ENCODE results near the gene EHD4.

Gene EHD4

DNA sequence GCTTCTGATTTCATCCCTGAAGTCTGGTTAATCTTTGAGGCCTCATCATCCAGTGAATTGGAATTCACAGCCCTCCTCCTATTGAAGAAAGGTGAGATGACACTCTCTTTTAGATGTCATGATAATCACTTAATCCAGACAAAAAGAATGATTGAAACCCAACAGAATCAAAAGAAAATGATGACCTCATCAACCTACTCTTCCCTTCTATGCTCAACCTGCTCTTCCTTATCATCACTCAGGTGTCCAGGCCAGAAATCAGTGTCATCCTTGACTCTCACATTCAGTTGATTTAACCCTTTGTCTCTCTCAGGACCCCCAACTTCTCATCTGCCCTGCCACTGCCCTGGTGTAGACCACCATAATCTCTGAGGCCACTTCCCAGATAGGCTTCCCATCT is 36.7 kb upstream of the EHD4 start:
- Histone ChIP-seq H2BK15ac (ENCODE audit: low read length) (no peak overlapping the region), H3K14ac (ENCODE audit: low read length) (no peak overlapping the region), H3K27me3 (ENCODE audit: control insufficient read depth in 3 of 3, insufficient read depth in 3 of 3, low read depth in 1 of 3, low read length in 3 of 3) (peaks cover 0 to 16% (median 0%) of the 10 kb centered on the region in 3 experiments), H2BK120ac (ENCODE audit: low read depth, low read length) (no peak overlapping the region), H2BK12ac (ENCODE audit: low read length) (no peak overlapping the region), H3K9me3 (replicated peaks in 1 of 2; ENCODE audit: control insufficient read depth in 2 of 2, insufficient read depth in 1 of 2, low read depth in 1 of 2, low read length in 2 of 2) (no peaks in the 10 kb centered on the region), H3K36me3 (replicated peaks in 1 of 2; ENCODE audit: control insufficient read depth in 2 of 2, insufficient read depth in 2 of 2, low read length in 2 of 2) (no peaks in the 10 kb centered on the region), H3K23ac (ENCODE audit: low read depth, low read length, poor library complexity) (no peak overlapping the region), H4K8ac (ENCODE audit: low read depth, low read length) (no peak overlapping the region), H3K27ac (replicated peaks; ENCODE audit: low read length) (no peak overlapping the region), H3K4me3 (ENCODE audit: low read length in 2 of 2) (no peak overlapping the region), H3K79me1 (ENCODE audit: low read depth, low read length) (peaks cover 1% of the 10 kb centered on the region), H3K4me1 (ENCODE audit: control insufficient read depth in 2 of 2, insufficient read depth in 1 of 2, low read depth in 1 of 2, low read length in 2 of 2) (peaks cover 0 to 8% of the 10 kb centered on the region in 2 donors), H2BK5ac (ENCODE audit: low read length) (no peak overlapping the region), H3K4me2 (ENCODE audit: insufficient read depth, low read length, poor library complexity, severe bottlenecking) (no peak overlapping the region), H2AFZ (ENCODE audit: low read length) (no peak overlapping the region), H2AK5ac (ENCODE audit: low read depth, low read length) (no peak overlapping the region), H4K91ac (ENCODE audit: low read depth, low read length, poor library complexity) (no peak overlapping the region), H3K4ac (ENCODE audit: low read length) (no peak overlapping the region), H3K9ac (ENCODE audit: low read depth, low read length, poor library complexity) (no peak overlapping the region), H3K18ac (ENCODE audit: low read length) (no peak overlapping the region)
- no peak for DNase-seq (ENCODE audit: low spot score)

DNA sequence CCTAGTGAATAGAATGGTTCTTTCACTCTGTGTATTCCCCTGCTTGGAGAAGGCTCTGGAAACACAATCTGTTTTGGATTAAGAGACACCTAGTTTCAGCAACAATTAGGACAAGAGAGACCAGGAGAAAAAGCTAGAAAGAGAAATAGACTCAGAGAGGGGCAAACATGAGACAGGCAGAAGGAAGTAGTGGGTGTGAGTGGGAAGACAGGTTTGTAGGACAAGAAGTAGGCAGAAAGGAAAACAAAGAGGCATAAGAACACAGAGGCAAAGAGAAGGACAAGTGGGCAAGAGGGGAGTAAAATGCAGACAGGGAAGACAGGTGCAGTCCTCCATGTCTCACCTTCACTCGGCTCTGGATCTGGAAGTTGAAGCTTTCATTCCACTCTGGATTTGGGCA is 35.0 kb upstream of the EHD4 start:
- H4K8ac ChIP-seq (ENCODE audit: low read depth, low read length), result no peak overlapping the region
- H3K4me1 ChIP-seq (ENCODE audit: control insufficient read depth in 2 of 2, insufficient read depth in 1 of 2, low read depth in 1 of 2, low read length in 2 of 2), result peaks cover 0 to 6% of the 10 kb centered on the region in 2 donors
- H3K9ac ChIP-seq (ENCODE audit: low read depth, low read length, poor library complexity), result no peak overlapping the region
- H3K79me1 ChIP-seq (ENCODE audit: low read depth, low read length), result peaks cover 1% of the 10 kb centered on the region
- no peak overlapping the region for H2AFZ ChIP-seq (ENCODE audit: low read length)
- H3K4ac ChIP-seq (ENCODE audit: low read length), result no peak overlapping the region
- no peak overlapping the region for H3K4me3 ChIP-seq (ENCODE audit: low read length in 2 of 2)
- no peaks in the 10 kb centered on the region for H3K9me3 ChIP-seq (replicated peaks in 1 of 2; ENCODE audit: control insufficient read depth in 2 of 2, insufficient read depth in 1 of 2, low read depth in 1 of 2, low read length in 2 of 2)
- no peak overlapping the region for H2BK120ac ChIP-seq (ENCODE audit: low read depth, low read length)
- no peak overlapping the region for H3K27ac ChIP-seq (replicated peaks; ENCODE audit: low read length)
- no peak overlapping the region for H3K18ac ChIP-seq (ENCODE audit: low read length)
- no peak overlapping the region for H4K91ac ChIP-seq (ENCODE audit: low read depth, low read length, poor library complexity)
- no peak overlapping the region for H2BK15ac ChIP-seq (ENCODE audit: low read length)
- no peak overlapping the region for H2BK12ac ChIP-seq (ENCODE audit: low read length)
- peaks cover 0 to 23% (median 0%) of the 10 kb centered on the region in 3 experiments for H3K27me3 ChIP-seq (ENCODE audit: control insufficient read depth in 3 of 3, insufficient read depth in 3 of 3, low read depth in 1 of 3, low read length in 3 of 3)
- H3K14ac ChIP-seq (ENCODE audit: low read length), result no peak overlapping the region
- no peaks in the 10 kb centered on the region for H3K36me3 ChIP-seq (replicated peaks in 1 of 2; ENCODE audit: control insufficient read depth in 2 of 2, insufficient read depth in 2 of 2, low read length in 2 of 2)
- H3K4me2 ChIP-seq (ENCODE audit: insufficient read depth, low read length, poor library complexity, severe bottlenecking), result no peak overlapping the region
- H2AK5ac ChIP-seq (ENCODE audit: low read depth, low read length), result no peak overlapping the region
- DNase-seq (ENCODE audit: low spot score), result no peak
- H2BK5ac ChIP-seq (ENCODE audit: low read length), result no peak overlapping the region
- WGBS, 2 donors (ENCODE audit: extremely low coverage in 2 of 2, insufficient read length in 2 of 2, insufficient replicate concordance in 1 of 2), result no CpG with 5 or more reads among the region's 1 CpG
- H3K23ac ChIP-seq (ENCODE audit: low read depth, low read length, poor library complexity), result no peak overlapping the region

DNA sequence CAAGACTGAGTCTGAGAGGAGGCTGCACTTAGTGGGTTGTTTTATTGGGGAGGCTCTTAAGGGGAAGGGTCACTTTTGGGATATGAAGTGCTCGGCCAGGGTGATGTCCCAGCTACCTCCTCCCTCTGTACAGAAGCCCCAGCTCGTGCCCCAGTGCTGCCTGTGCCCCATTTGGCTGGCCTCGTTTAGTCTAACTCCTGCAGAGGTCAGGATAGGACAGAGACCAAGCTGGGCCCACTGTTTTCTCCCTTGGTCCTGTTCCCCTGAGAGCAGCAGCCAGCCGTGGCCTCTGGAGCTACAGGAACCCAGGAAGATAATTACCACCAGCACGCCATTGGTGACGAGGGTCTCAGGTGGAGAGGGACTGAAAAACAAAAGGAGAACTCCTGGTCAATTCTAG is 30.0 kb upstream of the EHD4 start:
- peak overlapping the region in 1 of 2 donors; percentile 20 for H3K4me3 ChIP-seq (ENCODE audit: low read length in 2 of 2)
- peaks cover 1% of the 10 kb centered on the region for H3K79me1 ChIP-seq (ENCODE audit: low read depth, low read length)
- no peak overlapping the region for H3K4ac ChIP-seq (ENCODE audit: low read length)
- no peak overlapping the region for H2BK120ac ChIP-seq (ENCODE audit: low read depth, low read length)
- no CpG with 5 or more reads among the region's 6 CpGs for WGBS, 2 donors (ENCODE audit: extremely low coverage in 2 of 2, insufficient read length in 2 of 2, insufficient replicate concordance in 1 of 2)
- H3K14ac ChIP-seq (ENCODE audit: low read length), result no peak overlapping the region
- no peak for DNase-seq (ENCODE audit: low spot score)
- H3K23ac ChIP-seq (ENCODE audit: low read depth, low read length, poor library complexity), result no peak overlapping the region
- H3K9ac ChIP-seq (ENCODE audit: low read depth, low read length, poor library complexity), result no peak overlapping the region
- no peak overlapping the region for H4K91ac ChIP-seq (ENCODE audit: low read depth, low read length, poor library complexity)
- H2BK12ac ChIP-seq (ENCODE audit: low read length), result no peak overlapping the region
- no peaks in the 10 kb centered on the region for H3K9me3 ChIP-seq (replicated peaks in 1 of 2; ENCODE audit: control insufficient read depth in 2 of 2, insufficient read depth in 1 of 2, low read depth in 1 of 2, low read length in 2 of 2)
- H2BK5ac ChIP-seq (ENCODE audit: low read length), result no peak overlapping the region
- H3K4me1 ChIP-seq (ENCODE audit: control insufficient read depth in 2 of 2, insufficient read depth in 1 of 2, low read depth in 1 of 2, low read length in 2 of 2), result peaks cover 0 to 6% of the 10 kb centered on the region in 2 donors
- no peaks in the 10 kb centered on the region for H3K36me3 ChIP-seq (replicated peaks in 1 of 2; ENCODE audit: control insufficient read depth in 2 of 2, insufficient read depth in 2 of 2, low read length in 2 of 2)
- H2AK5ac ChIP-seq (ENCODE audit: low read depth, low read length), result no peak overlapping the region
- H4K8ac ChIP-seq (ENCODE audit: low read depth, low read length), result no peak overlapping the region
- H2BK15ac ChIP-seq (ENCODE audit: low read length), result no peak overlapping the region
- no peak overlapping the region for H3K18ac ChIP-seq (ENCODE audit: low read length)
- H3K4me2 ChIP-seq (ENCODE audit: insufficient read depth, low read length, poor library complexity, severe bottlenecking), result no peak overlapping the region
- H2AFZ ChIP-seq (ENCODE audit: low read length), result no peak overlapping the region
- no peak overlapping the region for H3K27ac ChIP-seq (replicated peaks; ENCODE audit: low read length)
- peaks cover 0 to 23% (median 0%) of the 10 kb centered on the region in 3 experiments for H3K27me3 ChIP-seq (ENCODE audit: control insufficient read depth in 3 of 3, insufficient read depth in 3 of 3, low read depth in 1 of 3, low read length in 3 of 3)

DNA sequence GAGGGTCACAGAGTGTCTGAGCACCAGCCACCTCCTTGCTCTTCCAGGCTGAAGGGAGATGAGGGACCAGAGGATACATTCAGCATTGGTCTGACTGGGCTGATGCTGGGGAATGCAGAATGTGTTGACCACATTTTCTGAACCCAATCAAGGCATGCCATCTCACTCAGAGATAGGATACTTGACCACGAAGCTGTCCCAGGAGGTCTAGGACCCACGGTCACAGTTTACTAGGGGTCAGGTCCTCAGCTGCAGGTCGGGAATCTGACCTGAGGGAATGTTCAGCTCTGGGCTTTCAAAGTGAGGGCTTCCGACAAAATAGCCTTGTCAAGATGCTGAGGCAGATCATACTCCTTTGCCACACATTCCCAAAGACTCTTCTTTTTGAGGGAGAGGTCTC is 28.9 kb upstream of the EHD4 start:
- Histone ChIP-seq H3K4ac (ENCODE audit: low read length) (no peak overlapping the region), H3K18ac (ENCODE audit: low read length) (peak overlapping the region; percentile 3), H2BK120ac (ENCODE audit: low read depth, low read length) (no peak overlapping the region), H2AFZ (ENCODE audit: low read length) (no peak overlapping the region), H3K4me2 (ENCODE audit: insufficient read depth, low read length, poor library complexity, severe bottlenecking) (no peak overlapping the region), H3K23ac (ENCODE audit: low read depth, low read length, poor library complexity) (no peak overlapping the region), H2BK12ac (ENCODE audit: low read length) (peak overlapping the region; percentile 14), H2BK5ac (ENCODE audit: low read length) (no peak overlapping the region), H3K9me3 (replicated peaks in 1 of 2; ENCODE audit: control insufficient read depth in 2 of 2, insufficient read depth in 1 of 2, low read depth in 1 of 2, low read length in 2 of 2) (no peaks in the 10 kb centered on the region), H3K36me3 (replicated peaks in 1 of 2; ENCODE audit: control insufficient read depth in 2 of 2, insufficient read depth in 2 of 2, low read length in 2 of 2) (no peaks in the 10 kb centered on the region), H3K4me3 (ENCODE audit: low read length in 2 of 2) (no peak overlapping the region), H4K91ac (ENCODE audit: low read depth, low read length, poor library complexity) (no peak overlapping the region), H3K79me1 (ENCODE audit: low read depth, low read length) (peaks cover 1% of the 10 kb centered on the region), H3K27me3 (ENCODE audit: control insufficient read depth in 3 of 3, insufficient read depth in 3 of 3, low read depth in 1 of 3, low read length in 3 of 3) (peaks cover 0 to 23% (median 0%) of the 10 kb centered on the region in 3 experiments), H2BK15ac (ENCODE audit: low read length) (no peak overlapping the region), H4K8ac (ENCODE audit: low read depth, low read length) (no peak overlapping the region), H3K4me1 (ENCODE audit: control insufficient read depth in 2 of 2, insufficient read depth in 1 of 2, low read depth in 1 of 2, low read length in 2 of 2) (peaks cover 0 to 5% of the 10 kb centered on the region in 2 donors), H2AK5ac (ENCODE audit: low read depth, low read length) (no peak overlapping the region), H3K14ac (ENCODE audit: low read length) (no peak overlapping the region), H3K27ac (replicated peaks; ENCODE audit: low read length) (no peak overlapping the region), H3K9ac (ENCODE audit: low read depth, low read length, poor library complexity) (no peak overlapping the region)
- no peak for DNase-seq (ENCODE audit: low spot score)
- WGBS, 2 donors (ENCODE audit: extremely low coverage in 2 of 2, insufficient read length in 2 of 2, insufficient replicate concordance in 1 of 2), result no CpG with 5 or more reads among the region's 4 CpGs

Measured in neuronal stem cell (in vitro differentiated cells).